Heart right ventricle (tissue), 16 donors: ENCODE results near the gene TMEM270. TPM values are rescaled to one million over a fixed set of nuclear protein-coding genes. Genes with fewer than 3 reads are reported as not detected.

Experiments used
- ATAC-seq, 8 donors: fragments of 200-7000 bp; cut with Tn5 transposase; one replicate each; pipeline ENCODE4 v1.9.1; 2020; ENCODE audit warnings: mild to moderate bottlenecking in 8 of 8, moderate library complexity in 8 of 8, moderate number of reproducible peaks in 1 of 8
- DNase-seq, 2 donors: peaks; one replicate each; pipeline ENCODE4 v3.0.0-alpha.2; 2020
- H3K27ac ChIP-seq, 10 donors: fragments of 200-600 bp; sonication (generic) in 2 of 10; one replicate each; pipeline versions ENCODE4 v1.5.0 to v1.8.0; 2020 to 2022; ENCODE audit warnings: mild to moderate bottlenecking in 3 of 10
- H3K27me3 ChIP-seq, 7 donors: fragments of 200-600 bp; one replicate each; pipeline ENCODE4 v1.8.0; 2021 to 2022; ENCODE audit warnings: mild to moderate bottlenecking in 2 of 7
- H3K36me3 ChIP-seq, 9 donors: fragments of 200-600 bp; sonication (generic) in 1 of 9; one replicate each; pipeline versions ENCODE4 v1.5.0 to v1.8.0; 2020 to 2022; ENCODE audit warnings: mild to moderate bottlenecking in 2 of 9
- H3K4me1 ChIP-seq, 9 donors: fragments of 200-600 bp; sonication (generic) in 1 of 9; one replicate each; pipeline versions ENCODE4 v1.5.0 to v1.8.0; 2020 to 2022; ENCODE audit warnings: mild to moderate bottlenecking in 4 of 9
- H3K4me3 ChIP-seq, 10 donors: fragments of 200-600 bp; sonication (generic) in 2 of 10; one replicate each; pipeline versions ENCODE4 v1.5.0 to v1.8.0; 2020 to 2022; ENCODE audit warnings: mild to moderate bottlenecking in 7 of 10, moderate library complexity in 2 of 10
- H3K9me3 ChIP-seq, 11 donors: fragments of 200-600 bp in 10 of 11; sonication (generic) in 2 of 11; one replicate each; pipeline versions ENCODE4 v1.5.0 to v1.8.0; 2013 to 2022; ENCODE audit warnings: mild to moderate bottlenecking in 2 of 11, control low read depth in 1 of 11, moderate library complexity in 1 of 11
- CTCF ChIP-seq, 9 donors: fragments of 200-600 bp; sonication (generic) in 2 of 9; IDR thresholded peaks; one replicate each; pipeline versions ENCODE4 v1.5.0 to v1.8.0; 2021 to 2022; ENCODE audit warnings: antibody characterized with exemption in 9 of 9, mild to moderate bottlenecking in 5 of 9, moderate library complexity in 1 of 9
- WGBS, 2 donors: extraction: QIAGEN DNeasy Blood & Tissue Kit; methylation state at CpG; one replicate each; pipeline ENCODE4 v1.1.7; 2013; ENCODE audit warnings: inconsistent platforms in 1 of 2; 5-methylcytosine and 5-hydroxymethylcytosine counted together
- intact Hi-C, 10 donors: fragments of 100-400 bp; cut with DNase I; formaldehyde crosslinking; loops; one replicate each; pipeline versions ENCODE4 v1.11.1 to v1.14.2; 2022
- polyA plus RNA-seq, 2 donors: library from polyadenylated mRNA; stranded (reverse); fragments of 200-250 nt; gene quantifications; one replicate each; pipeline ENCODE4 v1.2.3, GENCODE V29; 2013
- total RNA-seq, 10 donors: library from RNA; stranded (reverse); fragmentation: NEBNext Ultra II Directional in 3 of 10; extraction: Animal tissue kit (Norgen Biotek cat#: 25700) in 3 of 10; gene quantifications; one replicate each; pipeline versions ENCODE4 v1.2.1 to v1.2.4, GENCODE V29; 2021 to 2023
- donor health status: Arrhythmogenic right ventricular cardiomyopathy.
- donor health status: ischemic (EF 13 %, LVEDD 7.1; RV severe dilation, severe dysfunction).
- donor health status: healthy with polysubstance abuse.
- donor health status: DM: no; HTN: yes; CAD: no.
- donor health status: DM: no; HTN: no; CAD: no.
- donor health status: ischemic (EF 25% LVEDD 6.9; RV normal size, moderate dysfunction).
- donor health status: ischemic (EF 25% LVEDD 5.7; RV mildly dilated, moderate dysfunction).
- donor health status: healthy.
- donor health status: DM: yes; HTN: yes; CAD: no.
- donor health status: Ischemic cardiomyopathy.
- donor health status: ischemic (EF 35%, LVEDD 5.7; RV mildly dilated, moderate dysfunction).
- donor health status: nonischemic (EF 11% LVEDD 7.7; RV severe dilation, severe dysfunction).
- donor health status: DM: yes; HTN: yes; CAD: no.
- donor health status: PGD.
- donor health status: ischemic (EF 29% LVEDD 5.4; RV normal size, mild dysfunction).
- donor health status: nonischemic (EF 23%, LVEDD 6.1; RV moderate dilation, normal function).

TMEM270 gene
- total and polyA plus RNA-seq, 12 donors = not detected

- intact Hi-C loops = no loop called here
- peaks cover 0 to 46% (median 4%) of the 10 kb centered on the region in 9 donors for H3K4me1 ChIP-seq
- TF ChIP-seq CTCF (IDR thresholded peaks at IDR 0.05) = no peak
- H3K9me3 ChIP-seq = no peaks in the 10 kb centered on the region
- peaks cover 0 to 20% (median 12%) of the 10 kb centered on the region in 7 donors for H3K27me3 ChIP-seq
- H3K27ac ChIP-seq = no peak overlapping the region
- H3K36me3 ChIP-seq = no peaks in the 10 kb centered on the region
- no peak for DNase-seq
- WGBS, 2 donors = 63 to 65% methylated on average over 14 of the region's 14 CpGs
- H3K4me3 ChIP-seq = no peak overlapping the region
- ATAC-seq = peak in 5 of 8 donors; percentile 11 to 28 (median 19)
These were observed 32.7 kb upstream of the TMEM270 start for GRCh38 chr7:73828107-73828803.

GRCh38 chr7:73828972-73829371, 32.0 kb upstream of the TMEM270 start:
- H3K9me3 ChIP-seq = no peaks in the 10 kb centered on the region
- TF ChIP-seq CTCF (IDR thresholded peaks at IDR 0.05) = no peak
- H3K4me1 ChIP-seq = peaks cover 0 to 46% (median 4%) of the 10 kb centered on the region in 9 donors
- H3K27ac ChIP-seq = no peak overlapping the region
- intact Hi-C loops = no loop called here
- 92 to 93% methylated on average over 5 of the region's 5 CpGs for WGBS, 2 donors
- H3K4me3 ChIP-seq = no peak overlapping the region
- no peak for DNase-seq
- no peaks in the 10 kb centered on the region for H3K36me3 ChIP-seq
- no peak for ATAC-seq
- peaks cover 0 to 20% (median 7%) of the 10 kb centered on the region in 7 donors for H3K27me3 ChIP-seq

- H3K27ac ChIP-seq = no peak overlapping the region
- H3K4me1 ChIP-seq = peaks cover 0 to 46% (median 4%) of the 10 kb centered on the region in 9 donors
- TF ChIP-seq CTCF (IDR thresholded peaks at IDR 0.05) = no peak
- no peaks in the 10 kb centered on the region for H3K9me3 ChIP-seq
- H3K36me3 ChIP-seq = no peaks in the 10 kb centered on the region
- H3K27me3 ChIP-seq = peaks cover 0 to 20% (median 7%) of the 10 kb centered on the region in 7 donors
- ATAC-seq = no peak
- DNase-seq = no peak
- intact Hi-C loops = no loop called here
- no peak overlapping the region for H3K4me3 ChIP-seq
- WGBS, 2 donors = 27 to 43% methylated on average over 7 of the region's 7 CpGs
These were observed 31.5 kb upstream of the TMEM270 start for GRCh38 chr7:73829505-73829904.

GRCh38 chr7:73829921-73830680, 30.9 kb upstream of the TMEM270 start:
- TF ChIP-seq CTCF (IDR thresholded peaks at IDR 0.05) = no peak
- 76 to 79% methylated on average over 13 of the region's 13 CpGs for WGBS, 2 donors

More at GRCh38 chr7:73829921-73830680, 30.9 kb upstream of the TMEM270 start:
- Histone ChIP-seq H3K27ac (no peak overlapping the region), H3K36me3 (no peaks in the 10 kb centered on the region), H3K27me3 (peaks cover 0 to 20% (median 7%) of the 10 kb centered on the region in 7 donors), H3K4me3 (no peak overlapping the region), H3K4me1 (peaks cover 0 to 46% (median 4%) of the 10 kb centered on the region in 9 donors), H3K9me3 (no peaks in the 10 kb centered on the region)
- intact Hi-C loops = no loop called here
- ATAC-seq (no peak), DNase-seq (no peak)
